ENCODE data around the gene SLX9.
A peak's percentile ranks its signal among the peaks of the same experiment; 100 is the strongest.

The SLX9 gene

GRCh38 chr21:44958471-44959191 lies 18.8 kb downstream of the SLX9 start:
- no peak for DNase-seq (ENCODE audit: low read depth in 2 of 3, low spot score in 2 of 3)

- no peak for DNase-seq (ENCODE audit: low read depth in 2 of 3, low spot score in 2 of 3)
Observed at GRCh38 chr21:44959376-44960091, 19.7 kb downstream of the SLX9 start.

GRCh38 chr21:44960141-44961092 lies 20.6 kb downstream of the SLX9 start:
- no peak for DNase-seq (ENCODE audit: low read depth in 2 of 3, low spot score in 2 of 3)

- no peak for DNase-seq (ENCODE audit: low read depth in 2 of 3, low spot score in 2 of 3)
Observed at GRCh38 chr21:44962403-44962966, 22.7 kb downstream of the SLX9 start.

- no peak for DNase-seq (ENCODE audit: low read depth in 2 of 3, low spot score in 2 of 3)
Observed at GRCh38 chr21:44964381-44964780, 24.6 kb downstream of the SLX9 start.

- DNase-seq (ENCODE audit: low read depth in 2 of 3, low spot score in 2 of 3), result peak in 1 of 3 experiments; percentile 10
Observed at GRCh38 chr21:44965251-44966022, 25.6 kb downstream of the SLX9 start.

- no peak for DNase-seq (ENCODE audit: low read depth in 2 of 3, low spot score in 2 of 3)
Observed at GRCh38 chr21:44966135-44967081, 26.6 kb downstream of the SLX9 start.

- DNase-seq (ENCODE audit: low read depth in 2 of 3, low spot score in 2 of 3), result no peak
Observed at GRCh38 chr21:44967082-44968047, 27.5 kb downstream of the SLX9 start.

GRCh38 chr21:44969066-44969670 lies 29.3 kb downstream of the SLX9 start:
- DNase-seq (ENCODE audit: low read depth in 2 of 3, low spot score in 2 of 3), result no peak

- DNase-seq (ENCODE audit: low read depth in 2 of 3, low spot score in 2 of 3), result no peak
Observed at GRCh38 chr21:44969931-44970755, 30.3 kb downstream of the SLX9 start.

GRCh38 chr21:44970766-44971671 lies 31.2 kb downstream of the SLX9 start:
- no peak for DNase-seq (ENCODE audit: low read depth in 2 of 3, low spot score in 2 of 3)

- DNase-seq (ENCODE audit: low read depth in 2 of 3, low spot score in 2 of 3), result no peak
Observed at GRCh38 chr21:44971672-44971995, 31.8 kb downstream of the SLX9 start.

- no peak for DNase-seq (ENCODE audit: low read depth in 2 of 3, low spot score in 2 of 3)
Observed at GRCh38 chr21:44972301-44972814, 32.5 kb downstream of the SLX9 start.

- no peak for DNase-seq (ENCODE audit: low read depth in 2 of 3, low spot score in 2 of 3)
Observed at GRCh38 chr21:44972821-44973220, 33.0 kb downstream of the SLX9 start.

- DNase-seq (ENCODE audit: low read depth in 2 of 3, low spot score in 2 of 3), result no peak
Observed at GRCh38 chr21:44973598-44973997, 33.8 kb downstream of the SLX9 start.

GRCh38 chr21:44974676-44975075 lies 34.8 kb downstream of the SLX9 start:
- no peak for DNase-seq (ENCODE audit: low read depth in 2 of 3, low spot score in 2 of 3)
